Measurements from ENCODE around the gene ACBD5.

- no peak for TF ChIP-seq EZH2phosphoT487 (IDR thresholded peaks at IDR 0.05; ENCODE audit: low read depth, severe bottlenecking, unreplicated experiment)
- TF ChIP-seq, protein P1, sequence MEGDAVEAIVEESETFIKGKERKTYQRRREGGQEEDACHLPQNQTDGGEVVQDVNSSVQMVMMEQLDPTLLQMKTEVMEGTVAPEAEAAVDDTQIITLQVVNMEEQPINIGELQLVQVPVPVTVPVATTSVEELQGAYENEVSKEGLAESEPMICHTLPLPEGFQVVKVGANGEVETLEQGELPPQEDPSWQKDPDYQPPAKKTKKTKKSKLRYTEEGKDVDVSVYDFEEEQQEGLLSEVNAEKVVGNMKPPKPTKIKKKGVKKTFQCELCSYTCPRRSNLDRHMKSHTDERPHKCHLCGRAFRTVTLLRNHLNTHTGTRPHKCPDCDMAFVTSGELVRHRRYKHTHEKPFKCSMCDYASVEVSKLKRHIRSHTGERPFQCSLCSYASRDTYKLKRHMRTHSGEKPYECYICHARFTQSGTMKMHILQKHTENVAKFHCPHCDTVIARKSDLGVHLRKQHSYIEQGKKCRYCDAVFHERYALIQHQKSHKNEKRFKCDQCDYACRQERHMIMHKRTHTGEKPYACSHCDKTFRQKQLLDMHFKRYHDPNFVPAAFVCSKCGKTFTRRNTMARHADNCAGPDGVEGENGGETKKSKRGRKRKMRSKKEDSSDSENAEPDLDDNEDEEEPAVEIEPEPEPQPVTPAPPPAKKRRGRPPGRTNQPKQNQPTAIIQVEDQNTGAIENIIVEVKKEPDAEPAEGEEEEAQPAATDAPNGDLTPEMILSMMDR (IDR thresholded peaks at IDR 0.05; ENCODE audit: poor library complexity), result no peak
These were observed 50.1 kb downstream of the ACBD5 start for GRCh38 chr10:27190508-27190907.

All from hepatocyte (in vitro differentiated cells).